H9 (cell line): ENCODE results near the gene NT5C3A. TPM values are rescaled to one million over a fixed set of nuclear protein-coding genes. Genes with fewer than 3 reads are reported as not detected.

Experiments
- DNase-seq: peaks from one replicate; pipeline ENCODE4 v3.0.0-alpha.2; 2017
- H2AFZ ChIP-seq: one replicate; pipeline ENCODE4 v1.6.1; 2013; ENCODE audit warnings: mild to moderate bottlenecking, low read length, control low read depth, moderate library complexity
- H2AK5ac ChIP-seq: 2 replicates; pipeline ENCODE4 v1.6.1; 2013; ENCODE audit warnings: low read length, control low read depth, mixed read lengths; ENCODE audit not compliant: insufficient read length
- H2BK120ac ChIP-seq: one replicate; pipeline ENCODE4 v1.6.1; 2013; ENCODE audit warnings: low read depth, mild to moderate bottlenecking, low read length, control low read depth, inconsistent platforms; ENCODE audit not compliant: poor library complexity, severe bottlenecking
- H2BK12ac ChIP-seq: 2 replicates; pipeline ENCODE4 v1.6.1; 2013; ENCODE audit warnings: low read length, control low read depth, mixed read lengths, low read depth; ENCODE audit not compliant: insufficient read length
- H2BK15ac ChIP-seq: 2 replicates; pipeline ENCODE4 v1.6.1; 2013; ENCODE audit warnings: low read depth, low read length, control low read depth
- H2BK20ac ChIP-seq: one replicate; pipeline ENCODE4 v1.6.1; 2013; ENCODE audit warnings: low read depth, mild to moderate bottlenecking, low read length, control low read depth, inconsistent platforms; ENCODE audit not compliant: poor library complexity, severe bottlenecking
- H2BK5ac ChIP-seq: 2 replicates; pipeline ENCODE4 v1.6.1; 2013; ENCODE audit warnings: low read length, control low read depth, mixed read lengths; ENCODE audit not compliant: insufficient read length
- H3K14ac ChIP-seq: 2 replicates; pipeline ENCODE4 v1.6.1; 2013; ENCODE audit warnings: low read length, control low read depth; ENCODE audit not compliant: insufficient read depth
- H3K18ac ChIP-seq: 2 replicates; pipeline ENCODE4 v1.6.1; 2013; ENCODE audit warnings: low read depth, mild to moderate bottlenecking, mixed read lengths, low read length, control low read depth; ENCODE audit not compliant: insufficient read length
- H3K23ac ChIP-seq: 2 replicates; pipeline ENCODE4 v1.6.1; 2013; ENCODE audit warnings: low read length, control low read depth, mixed read lengths, low read depth; ENCODE audit not compliant: insufficient read length
- H3K23me2 ChIP-seq: 2 replicates; pipeline ENCODE4 v1.6.1; 2013; ENCODE audit warnings: low read depth, mild to moderate bottlenecking, mixed read lengths, low read length, control low read depth; ENCODE audit not compliant: insufficient read length, poor library complexity, severe bottlenecking
- H3K27ac ChIP-seq: 2 replicates; pipeline ENCODE4 v1.5.1; 2013; ENCODE audit warnings: low read length, control low read depth, mixed read lengths, low read depth; ENCODE audit not compliant: insufficient read length
- H3K27me3 ChIP-seq: 2 replicates; pipeline ENCODE4 v1.6.1; 2013; ENCODE audit warnings: low read length, control low read depth, inconsistent platforms; ENCODE audit not compliant: insufficient read depth
- H3K4ac ChIP-seq: 2 replicates; pipeline ENCODE4 v1.6.1; 2013; ENCODE audit warnings: low read depth, mild to moderate bottlenecking, control low read depth, inconsistent platforms, low read length, moderate library complexity
- H3K4me1 ChIP-seq: 2 replicates; pipeline ENCODE4 v1.6.1; 2013; ENCODE audit warnings: low read length, control low read depth, inconsistent platforms; ENCODE audit not compliant: insufficient read depth
- H3K4me2 ChIP-seq: 2 replicates; pipeline ENCODE4 v1.6.1; 2013; ENCODE audit warnings: low read length, control low read depth, mixed read lengths; ENCODE audit not compliant: insufficient read length, insufficient read depth
- H3K56ac ChIP-seq: 2 replicates; pipeline ENCODE4 v1.6.1; 2013; ENCODE audit warnings: low read depth, mild to moderate bottlenecking, mixed read lengths, low read length, control low read depth; ENCODE audit not compliant: insufficient read length
- H3K79me1 ChIP-seq: 2 replicates; pipeline ENCODE4 v1.6.1; 2013; ENCODE audit warnings: low read depth, mild to moderate bottlenecking, moderate library complexity, low read length, control low read depth, inconsistent platforms; ENCODE audit not compliant: insufficient read depth, poor library complexity, severe bottlenecking
- H3K79me2 ChIP-seq: 2 replicates; pipeline ENCODE4 v1.6.1; 2013; ENCODE audit warnings: low read length, control low read depth, inconsistent platforms; ENCODE audit not compliant: insufficient read depth
- H3K9ac ChIP-seq: 2 replicates; pipeline ENCODE4 v1.6.1; 2013; ENCODE audit warnings: low read length, control low read depth, mixed read lengths; ENCODE audit not compliant: insufficient read length; ENCODE audit errors: extremely low read depth
- H3K9me3 ChIP-seq: one replicate; pipeline ENCODE4 v1.6.1; 2013; ENCODE audit warnings: low read depth, low read length, inconsistent platforms; ENCODE audit not compliant: control insufficient read depth
- H3T11ph ChIP-seq: one replicate; pipeline ENCODE4 v1.6.1; 2013; ENCODE audit warnings: mild to moderate bottlenecking, low read length, control low read depth, inconsistent platforms
- H4K20me1 ChIP-seq: one replicate; pipeline ENCODE4 v1.6.1; 2013; ENCODE audit not compliant: control insufficient read depth, insufficient read length, insufficient read depth
- H4K5ac ChIP-seq: 2 replicates; pipeline ENCODE4 v1.6.1; 2013; ENCODE audit warnings: low read depth, mild to moderate bottlenecking, mixed read lengths, low read length, control low read depth; ENCODE audit not compliant: insufficient read length
- H4K8ac ChIP-seq: replicated peaks from 2 replicates; pipeline ENCODE4 v1.6.1; 2013; ENCODE audit warnings: low read length, control low read depth, mixed read lengths, low read depth; ENCODE audit not compliant: insufficient read length
- H4K91ac ChIP-seq: 2 replicates; pipeline ENCODE4 v1.6.1; 2013; ENCODE audit warnings: low read depth, mild to moderate bottlenecking, moderate library complexity, mixed read lengths, low read length, control low read depth; ENCODE audit not compliant: insufficient read length
- H3K27ac Mint-ChIP-seq, 3 experiments: 2 replicates in 2 of 3; 3 replicates in 1 of 3; pipeline ENCODE4 v1.8.0; 2020 to 2021; ENCODE audit warnings: mixed read lengths in 3 of 3, mild to moderate bottlenecking in 1 of 3, moderate library complexity in 1 of 3
- H3K27me3 Mint-ChIP-seq: 2 replicates; pipeline ENCODE4 v1.8.0; 2021; ENCODE audit warnings: low read depth, mild to moderate bottlenecking, moderate library complexity, mixed read lengths
- H3K36me3 Mint-ChIP-seq, 3 experiments: 2 replicates in 2 of 3; 3 replicates in 1 of 3; pipeline ENCODE4 v1.8.0; 2020 to 2021; ENCODE audit warnings: low read depth in 3 of 3, mixed read lengths in 3 of 3; ENCODE audit not compliant: insufficient read depth in 1 of 3
- H3K4me1 Mint-ChIP-seq, 2 experiments: 2 replicates each; pipeline ENCODE4 v1.8.0; 2020; ENCODE audit warnings: mixed read lengths in 2 of 2
- H3K4me3 Mint-ChIP-seq, 2 experiments: 2 replicates in 1 of 2; 3 replicates in 1 of 2; pipeline ENCODE4 v1.8.0; 2020 to 2021; ENCODE audit warnings: mild to moderate bottlenecking in 2 of 2, mixed read lengths in 2 of 2, moderate library complexity in 1 of 2
- H3K9me3 Mint-ChIP-seq, 2 experiments: 2 replicates in 1 of 2; 3 replicates in 1 of 2; pipeline ENCODE4 v1.8.0; 2020; ENCODE audit warnings: mild to moderate bottlenecking in 2 of 2, mixed read lengths in 2 of 2, moderate library complexity in 1 of 2
- CTCF ChIP-seq: fragments of 200-600 bp; sonication (generic); conservative IDR thresholded peaks from 3 replicates; pipeline ENCODE4 v1.8.0; 2021; ENCODE audit warnings: antibody characterized with exemption, mild to moderate bottlenecking
- WGBS: extraction: QIAGEN DNeasy Blood & Tissue Kit; methylation state at CpG from one replicate; pipeline ENCODE4 v1.1.7; 2013; ENCODE audit warnings: missing lambda C conversion rate, low lambda C conversion rate, mixed read lengths; ENCODE audit not compliant: insufficient read length; ENCODE audit errors: extremely low coverage; 5-methylcytosine and 5-hydroxymethylcytosine counted together
- total RNA-seq: library from RNA; stranded (reverse); gene quantifications from 2 replicates; pipeline ENCODE4 v1.2.1, GENCODE V29; 2021

NT5C3A gene
- total RNA-seq, 1 experiment from 2014 or later: 22.1 TPM

- H3K9ac ChIP-seq: no peak overlapping the region
- no peak overlapping the region for H3K18ac ChIP-seq
- H3K9me3 Mint-ChIP-seq: no peaks in the 10 kb centered on the region; a peak in 1 of 5 replicates
- no peak overlapping the region for H2BK15ac ChIP-seq
- WGBS: no CpG with 5 or more reads among the region's 2 CpGs
- no peaks in the 10 kb centered on the region for H3K4me1 Mint-ChIP-seq
- H3K36me3 Mint-ChIP-seq: 0 out of 7 replicates have a peak, but pooled peaks cover 0 to 1% (median 0%) of the 10 kb centered on the region in 3 experiments
- H3K27me3 ChIP-seq: no peaks in the 10 kb centered on the region
- no peak overlapping the region for H3K4me2 ChIP-seq
- H2AK5ac ChIP-seq: no peak overlapping the region
- no peak overlapping the region for H4K5ac ChIP-seq
- no peak overlapping the region for H2BK5ac ChIP-seq
- no peak overlapping the region for H4K8ac ChIP-seq
- no peak overlapping the region for H3K27ac Mint-ChIP-seq
- no peaks in the 10 kb centered on the region; the same call in 1 of the 2 replicates for H3K27me3 Mint-ChIP-seq
- no peaks in the 10 kb centered on the region for H4K20me1 ChIP-seq
- no peak overlapping the region for H4K91ac ChIP-seq
- no peaks in the 10 kb centered on the region for H3K23me2 ChIP-seq
- H2BK12ac ChIP-seq: no peak overlapping the region
- no peak overlapping the region for H3T11ph ChIP-seq
- H3K27ac ChIP-seq: no peak overlapping the region
- H3K4ac ChIP-seq: no peak overlapping the region
- no peak overlapping the region for H3K56ac ChIP-seq
- no peak overlapping the region for H2BK120ac ChIP-seq
- H2AFZ ChIP-seq: no peak overlapping the region
- no peak overlapping the region for H3K23ac ChIP-seq
- H3K9me3 ChIP-seq: no peaks in the 10 kb centered on the region
- no peak overlapping the region for H2BK20ac ChIP-seq
- H3K79me1 ChIP-seq: no peaks in the 10 kb centered on the region
- no peak overlapping the region for H3K14ac ChIP-seq
- H3K4me1 ChIP-seq: no peaks in the 10 kb centered on the region
- no peak overlapping the region for H3K4me3 Mint-ChIP-seq
- H3K79me2 ChIP-seq: no peaks in the 10 kb centered on the region
- no peak for DNase-seq
- no peak for TF ChIP-seq CTCF
Observed at GRCh38 chr7:33087356-33087755, 24.8 kb upstream of the NT5C3A start.
